Measurements from ENCODE around the gene SDC1.

SDC1 gene

DNA sequence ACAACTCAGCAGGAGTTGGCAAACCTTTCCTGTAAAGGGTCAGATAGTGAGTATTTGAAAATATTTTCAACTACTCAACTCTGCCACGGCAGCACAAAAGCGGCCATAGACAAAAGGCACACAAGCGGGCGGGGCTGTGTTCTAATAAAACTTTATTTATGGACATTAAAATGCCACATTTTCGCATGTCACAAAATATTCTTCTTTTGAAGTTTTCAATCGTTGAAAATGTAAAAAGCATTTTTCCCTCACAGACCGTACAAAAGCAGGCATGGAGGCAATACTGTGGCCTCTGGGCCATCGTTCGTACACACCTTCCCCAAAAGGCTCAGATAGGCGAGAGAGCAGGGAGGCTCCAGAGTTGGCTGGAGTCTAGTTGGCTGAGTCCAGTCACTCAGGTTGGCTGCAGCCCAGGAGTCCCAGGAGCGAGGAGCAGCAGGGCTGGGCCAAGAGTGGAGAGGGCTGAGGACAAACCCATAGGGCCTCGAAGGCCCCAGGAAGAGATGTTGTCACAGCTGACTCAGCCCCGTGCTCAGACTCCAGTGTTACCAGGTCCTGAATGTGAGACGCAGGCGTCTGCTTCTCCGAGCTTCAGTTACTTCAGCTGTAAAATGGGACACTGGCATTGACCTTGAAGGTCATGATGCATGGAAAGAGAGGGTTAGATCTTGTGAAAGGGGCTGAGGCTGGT, 42.5 kb downstream of the SDC1 start:
- DNase-seq = no peak

DNA sequence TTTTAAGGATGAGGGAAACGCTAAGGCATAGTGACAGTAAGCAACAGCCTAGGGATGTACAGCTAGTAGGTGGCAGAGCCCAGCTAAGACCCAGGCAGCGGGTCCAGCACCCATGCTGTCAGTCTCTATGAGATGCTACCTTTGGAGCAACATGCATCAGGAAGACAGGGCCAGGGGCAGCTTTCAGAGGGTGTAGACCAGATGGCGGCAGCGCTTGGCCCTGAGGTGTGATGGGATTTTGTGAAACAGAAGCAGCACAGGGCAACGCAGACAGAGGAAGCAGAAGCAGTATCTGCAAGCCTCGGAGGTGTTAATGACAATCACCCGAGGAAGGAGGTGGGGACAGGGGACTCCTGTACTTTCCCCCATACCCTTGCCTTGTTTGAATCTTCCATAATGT, 43.2 kb downstream of the SDC1 start:
- no peak for DNase-seq

- no peak for DNase-seq
These were observed 44.0 kb downstream of the SDC1 start for GRCh38 chr2:20180676-20181648.

DNA sequence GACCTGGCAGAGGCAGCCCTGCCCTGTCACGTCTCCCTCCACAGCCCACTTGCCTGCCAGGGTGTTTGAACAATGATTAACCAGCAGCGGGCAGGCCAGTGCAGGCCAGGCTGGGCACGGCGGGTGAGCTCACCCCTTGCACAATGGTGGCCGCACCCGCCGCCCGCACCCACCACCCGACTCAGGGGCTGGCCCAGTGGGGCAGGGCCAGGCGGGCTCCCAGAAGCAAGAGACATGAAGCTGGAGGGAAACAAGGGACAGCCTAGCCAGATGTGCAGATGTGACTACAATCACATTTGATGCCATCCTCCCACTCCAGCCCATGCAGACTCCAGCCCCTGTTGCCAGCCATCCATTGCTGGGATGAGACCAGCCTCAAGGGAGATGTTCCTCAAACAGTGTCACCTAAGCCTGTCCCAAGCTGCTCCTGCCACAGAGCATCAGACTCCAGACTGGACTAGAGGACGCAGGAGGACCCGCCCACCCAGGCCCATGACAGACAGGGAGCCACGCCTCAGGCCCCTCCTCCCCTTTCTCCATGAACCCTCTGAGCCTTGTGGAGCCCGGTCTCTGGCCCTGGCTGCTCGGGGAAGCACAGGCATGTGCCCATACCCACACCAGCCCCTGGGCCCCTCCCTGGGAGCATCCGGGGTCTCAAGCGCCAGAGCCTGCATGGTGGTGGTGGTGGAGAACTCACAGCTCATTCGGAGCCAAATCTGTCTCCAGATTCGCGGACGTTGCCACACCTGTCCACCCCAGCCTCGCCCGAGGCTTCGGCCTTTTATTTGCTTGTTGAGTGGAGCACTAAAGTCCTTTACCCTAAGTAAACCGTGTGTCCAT, 45.0 kb downstream of the SDC1 start:
- DNase-seq = no peak

- DNase-seq = no peak
These were observed 45.5 kb downstream of the SDC1 start for GRCh38 chr2:20179466-20179754.

GRCh38 chr2:20178666-20179465, 46.1 kb downstream of the SDC1 start:
- no peak for DNase-seq

GRCh38 chr2:20178249-20178607, 46.7 kb downstream of the SDC1 start:
- DNase-seq = no peak

DNA sequence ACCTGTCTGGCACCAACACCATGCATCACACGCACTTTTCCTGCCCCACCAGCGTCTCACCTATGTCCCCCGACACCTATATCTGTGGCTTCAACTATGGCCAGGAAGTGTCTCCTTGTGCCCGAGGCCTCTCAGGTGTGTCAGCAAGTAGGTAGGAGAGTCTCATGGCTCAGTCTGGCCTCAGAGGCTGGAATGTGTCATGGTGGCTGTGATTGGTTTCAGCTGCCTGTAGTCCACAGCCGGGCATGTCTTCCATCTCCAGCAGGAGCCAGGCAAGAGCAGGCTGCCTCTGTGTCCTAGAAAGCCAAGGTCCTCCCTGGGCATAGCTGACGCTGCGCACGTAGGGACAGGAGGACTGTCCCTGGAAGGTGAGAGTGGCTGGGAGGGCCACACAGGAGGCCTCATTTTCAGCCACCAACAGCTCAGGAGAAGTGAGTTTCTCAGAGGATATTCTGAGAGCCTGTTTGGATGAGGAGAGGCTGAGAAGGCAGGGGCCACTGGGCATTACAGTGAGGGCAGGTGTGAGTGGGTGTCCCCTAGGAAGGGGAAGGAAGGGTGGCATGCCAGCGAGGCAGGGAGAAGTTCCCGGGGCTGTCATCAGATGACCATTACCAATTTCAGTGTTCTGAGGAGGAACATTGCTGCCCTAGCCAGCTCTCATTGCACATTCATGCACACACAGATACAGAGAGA, 47.2 kb downstream of the SDC1 start:
- DNase-seq = no peak

GRCh38 chr2:20176760-20177159, 48.2 kb downstream of the SDC1 start:
- DNase-seq = no peak

GRCh38 chr2:20175931-20176330, 49.0 kb downstream of the SDC1 start:
- no peak for DNase-seq

GRCh38 chr2:20175267-20175666, 49.7 kb downstream of the SDC1 start:
- DNase-seq = no peak

DNA sequence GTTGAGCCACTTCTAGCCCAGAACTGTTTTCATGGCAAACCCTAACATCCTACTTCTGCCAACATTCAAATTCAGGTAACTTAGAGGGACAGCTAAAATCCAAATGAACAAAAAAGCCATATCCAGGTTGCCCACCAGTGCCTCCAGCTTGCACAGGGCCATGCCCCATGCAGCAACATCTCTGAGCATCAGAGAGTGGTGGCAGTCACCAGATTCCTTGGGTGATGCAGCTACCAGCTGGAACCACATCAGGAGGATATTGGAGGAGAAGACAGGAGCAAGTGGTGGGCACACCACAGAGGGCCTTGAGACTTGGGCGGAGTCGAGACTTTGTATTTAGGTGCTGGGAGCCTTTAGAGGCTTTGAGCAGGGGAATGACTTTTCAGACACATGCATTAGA, 50.5 kb downstream of the SDC1 start:
- no peak for DNase-seq

GRCh38 chr2:20173496-20174402, 51.2 kb downstream of the SDC1 start:
- DNase-seq = no peak

GRCh38 chr2:20173064-20173463, 51.9 kb downstream of the SDC1 start:
- no peak for DNase-seq

GRCh38 chr2:20172273-20173055, 52.5 kb downstream of the SDC1 start:
- DNase-seq = no peak

GRCh38 chr2:20171445-20171977, 53.4 kb downstream of the SDC1 start:
- DNase-seq = no peak

GRCh38 chr2:20170704-20171250, 54.2 kb downstream of the SDC1 start:
- no peak for DNase-seq

DNA sequence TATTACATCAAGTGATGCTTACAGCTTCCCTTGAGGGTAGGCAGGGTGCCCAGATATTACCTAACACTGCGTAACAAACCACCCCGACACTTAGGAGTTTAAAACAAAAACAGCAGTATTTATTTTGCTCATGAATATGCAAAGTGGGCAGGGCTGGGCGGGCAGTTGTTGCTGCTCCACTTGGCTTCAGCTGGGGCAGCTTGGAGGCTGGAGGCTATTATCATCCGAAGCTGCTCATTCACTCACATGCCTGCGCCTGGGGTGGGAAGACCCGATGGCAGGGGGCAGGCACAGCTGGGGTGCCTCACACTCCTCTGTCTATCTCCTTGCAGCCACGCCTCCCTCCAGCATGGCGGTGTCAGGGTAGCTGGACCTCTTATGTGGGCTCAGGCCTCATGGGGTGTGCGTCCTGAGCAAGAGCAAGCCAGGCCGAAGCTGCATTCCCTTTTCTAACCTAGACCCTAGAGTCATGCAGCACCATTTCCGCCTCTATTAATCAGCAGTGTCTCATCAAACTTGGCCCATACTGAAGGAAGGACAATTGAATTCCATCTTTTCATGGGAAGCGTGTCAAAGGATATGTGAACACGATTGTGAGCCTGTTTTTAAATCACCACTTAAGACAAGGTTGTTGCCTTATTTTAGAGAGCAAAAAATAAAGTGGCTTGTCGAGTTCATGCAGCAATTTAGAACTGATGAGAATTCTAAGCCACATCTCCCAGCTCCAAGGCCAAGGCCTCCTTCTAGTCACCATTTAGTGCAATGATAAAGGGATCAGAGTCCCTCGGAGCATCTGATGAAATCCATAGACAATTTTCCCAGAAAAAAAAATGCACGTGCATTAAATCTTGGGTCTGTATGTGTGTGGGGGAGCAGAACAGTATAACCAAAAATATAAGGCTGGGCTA, 54.9 kb downstream of the SDC1 start:
- no peak for DNase-seq

Data from NCI-H1092 treated with DMSO at 0.1 percent for 48 hours (cell line).